Neural crest cell (in vitro differentiated cells): ENCODE measurements around the gene DLG1. TPM values are rescaled to one million over a fixed set of nuclear protein-coding genes. Genes with fewer than 3 reads are reported as not detected.
"Not testable (repeated sequence)": the region's sequence is repeated elsewhere in the genome, so short reads cannot be mapped to it uniquely, and the experiment has no call there.

Experiments
- DNase-seq: peaks from one replicate; pipeline ENCODE4 v3.0.0; 2021; ENCODE audit warnings: low read depth, mixed read lengths, low spot score
- H3K27ac Mint-ChIP-seq: one replicate; pipeline ENCODE4 v1.8.0; 2021; ENCODE audit warnings: mild to moderate bottlenecking, mixed read lengths; ENCODE audit not compliant: unreplicated experiment
- H3K27me3 Mint-ChIP-seq: 2 replicates; pipeline ENCODE4 v1.8.0; 2021; ENCODE audit warnings: low read depth, mild to moderate bottlenecking, mixed read lengths
- H3K36me3 Mint-ChIP-seq: 2 replicates; pipeline ENCODE4 v1.8.0; 2021; ENCODE audit warnings: low read depth, mild to moderate bottlenecking, mixed read lengths
- H3K4me1 Mint-ChIP-seq: 2 replicates; pipeline ENCODE4 v1.8.0; 2021; ENCODE audit warnings: mixed read lengths
- H3K4me3 Mint-ChIP-seq: one replicate; pipeline ENCODE4 v1.8.0; 2021; ENCODE audit warnings: mild to moderate bottlenecking, mixed read lengths
- H3K9me3 Mint-ChIP-seq: 2 replicates; pipeline ENCODE4 v1.8.0; 2021; ENCODE audit warnings: mixed read lengths
- CTCF ChIP-seq: fragments of 200-600 bp; sonication (generic); conservative IDR thresholded peaks from 2 replicates; pipeline ENCODE4 v1.5.0; 2021; ENCODE audit warnings: antibody characterized with exemption, mild to moderate bottlenecking
- total RNA-seq: library from RNA; stranded (reverse); gene quantifications from 2 replicates; pipeline ENCODE4 v1.2.1, GENCODE V29; 2021

Gene DLG1
- total RNA-seq, 1 donor from 2014 or later = 95.5 TPM

GRCh38 chr3:197041875-197042488 lies 256.4 kb downstream of the DLG1 start:
- Mint-ChIP-seq H3K27me3 (peaks cover 4% of the 10 kb centered on the region), H3K27ac (no peak overlapping the region)
- TF ChIP-seq CTCF = no peak

GRCh38 chr3:197040658-197041057 lies 257.8 kb downstream of the DLG1 start:
- Mint-ChIP-seq H3K4me1 (no peaks in the 10 kb centered on the region), H3K4me3 (no peak overlapping the region), H3K36me3 (peaks cover 2% of the 10 kb centered on the region)

More at GRCh38 chr3:197041875-197042488, 256.4 kb downstream of the DLG1 start:
- DNase-seq = no peak
- peaks cover 8% of the 10 kb centered on the region for H3K36me3 Mint-ChIP-seq
- H3K4me3 Mint-ChIP-seq = no peak overlapping the region
- no peaks in the 10 kb centered on the region for H3K4me1 Mint-ChIP-seq
- H3K9me3 Mint-ChIP-seq = no peaks in the 10 kb centered on the region

GRCh38 chr3:197038679-197039462 lies 259.5 kb downstream of the DLG1 start:
- Mint-ChIP-seq H3K36me3 (peaks cover 2% of the 10 kb centered on the region), H3K4me1 (no peaks in the 10 kb centered on the region), H3K27ac (no peak overlapping the region), H3K9me3 (no peaks in the 10 kb centered on the region), H3K27me3 (peaks cover 23% of the 10 kb centered on the region), H3K4me3 (no peak overlapping the region)
- no peak for DNase-seq
- TF ChIP-seq CTCF = no peak

More at GRCh38 chr3:197040658-197041057, 257.8 kb downstream of the DLG1 start:
- no peak overlapping the region for H3K27ac Mint-ChIP-seq
- no peak for DNase-seq
- peaks cover 13% of the 10 kb centered on the region for H3K27me3 Mint-ChIP-seq
- H3K9me3 Mint-ChIP-seq = no peaks in the 10 kb centered on the region
- TF ChIP-seq CTCF = no peak

GRCh38 chr3:197035577-197035976 lies 262.8 kb downstream of the DLG1 start:
- Mint-ChIP-seq H3K4me3 (no peak overlapping the region), H3K27me3 (peaks cover 38% of the 10 kb centered on the region), H3K4me1 (no peaks in the 10 kb centered on the region), H3K27ac (no peak overlapping the region), H3K36me3 (peaks cover 2% of the 10 kb centered on the region), H3K9me3 (no peaks in the 10 kb centered on the region)
- TF ChIP-seq CTCF = no peak
- DNase-seq = no peak

- H3K4me1 Mint-ChIP-seq, H3K27ac Mint-ChIP-seq, H3K36me3 Mint-ChIP-seq, H3K9me3 Mint-ChIP-seq, H3K4me3 Mint-ChIP-seq, DNase-seq: not testable (repeated sequence)
- H3K27me3 Mint-ChIP-seq = peaks cover 43% of the 10 kb centered on the region
Observed at GRCh38 chr3:197034778-197035177, 263.6 kb downstream of the DLG1 start.

GRCh38 chr3:197033764-197034163 lies 264.6 kb downstream of the DLG1 start:
- not testable (repeated sequence) for H3K9me3 Mint-ChIP-seq, H3K4me3 Mint-ChIP-seq, H3K4me1 Mint-ChIP-seq, DNase-seq, H3K36me3 Mint-ChIP-seq, H3K27ac Mint-ChIP-seq
- peaks cover 48% of the 10 kb centered on the region for H3K27me3 Mint-ChIP-seq
